ENCODE measurements around the gene PDXP. TPM values are rescaled to one million over a fixed set of nuclear protein-coding genes. Genes with fewer than 3 reads are reported as not detected.

Gene PDXP
- total and polyA plus RNA-seq, 2 of the 13 experiments (the other 11 are each of a cell fraction or from before 2014, with no cell fraction given) = 58.2 to 70.6 TPM

- TF ChIP-seq FUBP1 (CRISPR knock-in tag; IDR thresholded peaks at IDR 0.05; ENCODE audit: borderline replicate concordance) (no peak), CEBPG (CRISPR knock-in tag; IDR thresholded peaks at IDR 0.05) (peak; percentile 71), KDM2A (CRISPR knock-in tag; IDR thresholded peaks at IDR 0.05; ENCODE audit: borderline replicate concordance, low read depth) (no peak), ZSCAN5A (CRISPR knock-in tag; IDR thresholded peaks at IDR 0.05; ENCODE audit: borderline replicate concordance) (no peak), ZFP91 (CRISPR knock-in tag; IDR thresholded peaks at IDR 0.05; ENCODE audit: borderline replicate concordance) (peak; percentile 50; the same call in 1 of the 2 replicates), ZNF296 (CRISPR knock-in tag; conservative IDR thresholded peaks at IDR 0.05) (no peak), ZFX (CRISPR knock-in tag; IDR thresholded peaks at IDR 0.05; ENCODE audit: low read depth) (0 out of 2 replicates have a peak, but pooled peaks have one; percentile 17), TP53 (CRISPR knock-in tag; conservative IDR thresholded peaks at IDR 0.05) (no peak), ZNF614 (CRISPR knock-in tag; IDR thresholded peaks at IDR 0.05; ENCODE audit: borderline replicate concordance) (no peak), ZNF367 (CRISPR knock-in tag; IDR thresholded peaks at IDR 0.05; ENCODE audit: borderline replicate concordance) (no peak), SP4 (CRISPR knock-in tag; IDR thresholded peaks at IDR 0.05) (no peak), TFAP4 (IDR thresholded peaks at IDR 0.05; ENCODE audit: borderline replicate concordance, low read depth) (peak; percentile 30; the same call in 1 of the 2 replicates), ZNF275 (CRISPR knock-in tag; IDR thresholded peaks at IDR 0.05; ENCODE audit: borderline replicate concordance) (no peak), RXRB (CRISPR knock-in tag; IDR thresholded peaks at IDR 0.05; ENCODE audit: borderline replicate concordance) (no peak), SKIL (CRISPR knock-in tag; IDR thresholded peaks at IDR 0.05; ENCODE audit: borderline replicate concordance) (0 out of 2 replicates have a peak, but pooled peaks have one; percentile 28), SMAD9 (CRISPR knock-in tag; IDR thresholded peaks at IDR 0.05) (no peak), ZNF83 (CRISPR knock-in tag; IDR thresholded peaks at IDR 0.05; ENCODE audit: borderline replicate concordance) (0 out of 2 replicates have a peak, but pooled peaks have one; percentile 5), MEIS2 (CRISPR knock-in tag; IDR thresholded peaks at IDR 0.05) (0 out of 2 replicates have a peak, but pooled peaks have one; percentile 14)
Measured at GRCh38 chr22:37640591-37641560, 17.6 kb upstream of the PDXP start (continued).

All from HepG2 (cell line).